Measurements from ENCODE around the gene GCGR.

Gene GCGR

GRCh38 chr17:81803728-81804558 lies at the start of gene GCGR:
Gene GCGR (plus strand): TSS chr17:81804150. CDS start chr17:81809019, 4,869 bp downstream.
- peak; percentile 78 for DNase-seq (ENCODE audit: low spot score)

- DNase-seq (ENCODE audit: low spot score) = no peak
Measured at GRCh38 chr17:81792675-81793615, 11.0 kb upstream of the GCGR start.

GRCh38 chr17:81794074-81794476 lies 9.9 kb upstream of the GCGR start:
- no peak for DNase-seq (ENCODE audit: low spot score)

GRCh38 chr17:81794509-81794908 lies 9.4 kb upstream of the GCGR start:
- no peak for DNase-seq (ENCODE audit: low spot score)

GRCh38 chr17:81801327-81801726 lies 2.6 kb upstream of the GCGR start:
- no peak for DNase-seq (ENCODE audit: low spot score)

GRCh38 chr17:81802048-81802758 lies 1.7 kb upstream of the GCGR start:
- DNase-seq (ENCODE audit: low spot score) = no peak

GRCh38 chr17:81802856-81803643 lies 900 bp upstream of the GCGR start:
- no peak for DNase-seq (ENCODE audit: low spot score)

GRCh38 chr17:81804559-81805399 lies 829 bp downstream of the GCGR start:
- DNase-seq (ENCODE audit: low spot score) = no peak

GRCh38 chr17:81805707-81806460 lies 1.9 kb downstream of the GCGR start:
- no peak for DNase-seq (ENCODE audit: low spot score)

- no peak for DNase-seq (ENCODE audit: low spot score)
Measured at GRCh38 chr17:81806461-81807209, 2.7 kb downstream of the GCGR start.

- no peak for DNase-seq (ENCODE audit: low spot score)
Measured at GRCh38 chr17:81807210-81807719, 3.3 kb downstream of the GCGR start.

- no peak for DNase-seq (ENCODE audit: low spot score)
Measured at GRCh38 chr17:81807839-81808238, 3.9 kb downstream of the GCGR start.

- DNase-seq (ENCODE audit: low spot score) = no peak
Measured at GRCh38 chr17:81808778-81809555, 5.0 kb downstream of the GCGR start.

GRCh38 chr17:81809556-81809998 lies 5.6 kb downstream of the GCGR start:
- DNase-seq (ENCODE audit: low spot score) = no peak

- no peak for DNase-seq (ENCODE audit: low spot score)
Measured at GRCh38 chr17:81810476-81810875, 6.5 kb downstream of the GCGR start.

- no peak for DNase-seq (ENCODE audit: low spot score)
Measured at GRCh38 chr17:81810892-81811704, 7.1 kb downstream of the GCGR start.
